Mesothelial cell of epicardium (in vitro differentiated cells): Measurements from ENCODE around the gene COTL1. TPM values are rescaled to one million over a fixed set of nuclear protein-coding genes. Genes with fewer than 3 reads are reported as not detected.
A peak's percentile ranks its signal among the peaks of the same experiment; 100 is the strongest.

Experiments
- DNase-seq, 2 experiments: peaks; one replicate each; pipeline ENCODE4 v3.0.0; 2021; ENCODE audit warnings: low spot score in 2 of 2; ENCODE audit not compliant: unreplicated experiment in 2 of 2
- H3K27ac Mint-ChIP-seq: 2 replicates; pipeline ENCODE4 v1.8.0; 2021; ENCODE audit warnings: mixed read lengths
- H3K27me3 Mint-ChIP-seq: 2 replicates; pipeline ENCODE4 v1.8.0; 2021; ENCODE audit warnings: low read depth, mixed read lengths
- H3K36me3 Mint-ChIP-seq: 2 replicates; pipeline ENCODE4 v1.8.0; 2021; ENCODE audit warnings: mixed read lengths
- H3K4me1 Mint-ChIP-seq: 2 replicates; pipeline ENCODE4 v1.8.0; 2021; ENCODE audit warnings: mixed read lengths
- H3K4me3 Mint-ChIP-seq: 2 replicates; pipeline ENCODE4 v1.8.0; 2021; ENCODE audit warnings: mild to moderate bottlenecking, moderate library complexity, mixed read lengths
- H3K9me3 Mint-ChIP-seq: 2 replicates; pipeline ENCODE4 v1.8.0; 2021; ENCODE audit warnings: mixed read lengths
- CTCF ChIP-seq: fragments of 200-600 bp; sonication (generic); IDR thresholded peaks from one replicate; pipeline ENCODE4 v1.5.0; 2021; ENCODE audit warnings: antibody characterized with exemption; ENCODE audit not compliant: unreplicated experiment
- total RNA-seq: library from RNA; stranded (reverse); gene quantifications from 3 replicates; pipeline ENCODE4 v1.2.1, GENCODE V29; 2021

COTL1 gene
- total RNA-seq, 1 donor from 2014 or later = 116 TPM

- no peaks in the 10 kb centered on the region for H3K27me3 Mint-ChIP-seq
- H3K36me3 Mint-ChIP-seq = peaks cover 38% of the 10 kb centered on the region
- peak overlapping the region; percentile 10 for H3K27ac Mint-ChIP-seq
- no peak for TF ChIP-seq CTCF
- H3K9me3 Mint-ChIP-seq = peaks cover 10% of the 10 kb centered on the region
- no peak overlapping the region for H3K4me3 Mint-ChIP-seq
- no peaks in the 10 kb centered on the region for H3K4me1 Mint-ChIP-seq
- no peak for DNase-seq
Observed at GRCh38 chr16:84566545-84567257, 51.2 kb downstream of the COTL1 start.

- DNase-seq = no peak
- TF ChIP-seq CTCF = no peak
- Mint-ChIP-seq H3K4me3 (no peak overlapping the region), H3K27me3 (no peaks in the 10 kb centered on the region), H3K9me3 (peaks cover 9% of the 10 kb centered on the region), H3K27ac (no peak overlapping the region), H3K4me1 (no peaks in the 10 kb centered on the region), H3K36me3 (peaks cover 34% of the 10 kb centered on the region)
Observed at GRCh38 chr16:84565669-84566495, 52.0 kb downstream of the COTL1 start.

- DNase-seq = no peak
- peaks cover 22% of the 10 kb centered on the region for H3K36me3 Mint-ChIP-seq
- H3K27me3 Mint-ChIP-seq = no peaks in the 10 kb centered on the region
- H3K9me3 Mint-ChIP-seq = no peaks in the 10 kb centered on the region
- TF ChIP-seq CTCF = no peak
- H3K27ac Mint-ChIP-seq = no peak overlapping the region
- no peaks in the 10 kb centered on the region for H3K4me1 Mint-ChIP-seq
- no peak overlapping the region for H3K4me3 Mint-ChIP-seq
Observed at GRCh38 chr16:84563786-84564420, 54.0 kb downstream of the COTL1 start.

- DNase-seq = no peak
- no peaks in the 10 kb centered on the region for H3K9me3 Mint-ChIP-seq
- peaks cover 16% of the 10 kb centered on the region for H3K36me3 Mint-ChIP-seq
- H3K4me3 Mint-ChIP-seq = no peak overlapping the region
- no peak for TF ChIP-seq CTCF
- peaks cover 4% of the 10 kb centered on the region for H3K4me1 Mint-ChIP-seq
- H3K27me3 Mint-ChIP-seq = no peaks in the 10 kb centered on the region
- no peak overlapping the region for H3K27ac Mint-ChIP-seq
Observed at GRCh38 chr16:84563064-84563715, 54.7 kb downstream of the COTL1 start.

- no peaks in the 10 kb centered on the region for H3K27me3 Mint-ChIP-seq
Observed at GRCh38 chr16:84562174-84562815, 55.6 kb downstream of the COTL1 start.

More at GRCh38 chr16:84562174-84562815, 55.6 kb downstream of the COTL1 start:
- no peaks in the 10 kb centered on the region for H3K9me3 Mint-ChIP-seq
- DNase-seq = no peak
- H3K4me3 Mint-ChIP-seq = no peak overlapping the region
- TF ChIP-seq CTCF = no peak
- H3K36me3 Mint-ChIP-seq = peaks cover 15% of the 10 kb centered on the region
- no peak overlapping the region for H3K27ac Mint-ChIP-seq
- peaks cover 4% of the 10 kb centered on the region for H3K4me1 Mint-ChIP-seq
